NT2/D1 (cell line): ENCODE measurements around the gene LOXHD1.

Source experiments
- DNase-seq: peaks from one replicate; pipeline ENCODE4 v3.0.0-alpha.2; 2011; ENCODE audit warnings: low read depth, low spot score
- H3K27me3 ChIP-seq: 2 replicates; pipeline ENCODE4 v1.6.0; 2011; ENCODE audit warnings: mild to moderate bottlenecking; ENCODE audit not compliant: insufficient read length, insufficient read depth
- H3K36me3 ChIP-seq: 2 replicates; pipeline ENCODE4 v1.6.1; 2011; ENCODE audit warnings: mild to moderate bottlenecking, low read length, mixed read lengths; ENCODE audit not compliant: insufficient read depth, insufficient read length
- H3K4me1 ChIP-seq: 2 replicates; pipeline ENCODE4 v1.5.1; 2011; ENCODE audit not compliant: insufficient read depth, insufficient read length
- H3K4me3 ChIP-seq: 2 replicates; pipeline ENCODE4 v1.5.1; 2011; ENCODE audit warnings: low read depth; ENCODE audit not compliant: insufficient read length
- H3K9ac ChIP-seq: 2 replicates; pipeline ENCODE4 v1.6.0; 2011; ENCODE audit warnings: low read depth; ENCODE audit not compliant: insufficient read length
- H3K9me3 ChIP-seq: 2 replicates; pipeline ENCODE4 v1.5.1; 2011; ENCODE audit warnings: mild to moderate bottlenecking, low read length; ENCODE audit not compliant: insufficient read depth
- SUZ12 ChIP-seq: IDR thresholded peaks from 2 replicates; pipeline ENCODE4 v1.6.1; 2011; ENCODE audit not compliant: insufficient read length, insufficient read depth; ENCODE audit errors: extremely low read depth
- YY1 ChIP-seq: IDR thresholded peaks from 2 replicates; pipeline ENCODE4 v1.6.1; 2011; ENCODE audit not compliant: insufficient read length, insufficient read depth
- ZNF274 ChIP-seq: IDR thresholded peaks from 2 replicates; pipeline ENCODE4 v1.6.1; 2011; ENCODE audit warnings: mild to moderate bottlenecking, low read depth, low read length

The LOXHD1 gene

DNA sequence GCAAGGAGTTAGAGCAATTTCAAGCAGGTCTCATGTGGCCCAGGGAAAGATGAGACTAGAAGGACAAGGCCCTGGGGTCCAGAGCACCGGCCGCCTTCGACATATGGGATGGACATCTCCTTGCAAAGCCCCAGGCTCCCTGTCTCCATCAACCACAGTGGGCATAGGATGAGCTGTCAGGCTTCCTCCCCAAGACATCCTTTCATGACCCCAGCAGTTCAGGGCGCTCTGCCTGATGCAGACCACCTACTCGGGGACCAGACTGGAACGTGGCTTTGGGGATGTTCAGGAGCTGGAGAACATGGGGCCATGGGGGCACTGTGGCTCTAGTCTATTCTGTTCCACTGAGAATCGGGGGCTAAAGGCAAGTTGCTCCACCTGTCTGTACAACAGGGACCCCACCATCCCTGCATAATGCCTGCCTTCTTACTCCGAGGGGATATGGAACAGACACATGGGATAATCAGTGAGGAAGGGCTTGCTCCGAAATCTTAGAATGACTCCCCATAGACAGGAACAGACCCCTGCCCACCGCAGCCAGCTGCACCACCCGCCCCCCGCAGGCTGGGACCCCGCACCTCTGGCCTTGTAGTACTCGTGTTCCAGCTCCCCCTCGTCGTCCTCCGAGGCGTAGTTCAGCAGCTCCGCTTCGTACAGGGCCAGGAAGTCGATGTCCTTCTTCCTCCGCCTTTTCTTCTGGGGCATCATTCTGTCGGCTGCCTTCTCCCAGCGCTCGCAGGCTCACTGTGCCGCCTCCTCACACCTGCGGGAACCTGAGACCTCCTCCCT is 500 bp downstream of the LOXHD1 start:
- Histone ChIP-seq H3K9ac (no peak overlapping the region), H3K9me3 (no peaks in the 10 kb centered on the region), H3K4me3 (peak overlapping the region; percentile 21), H3K27me3 (peaks cover 13% of the 10 kb centered on the region), H3K36me3 (no peaks in the 10 kb centered on the region), H3K4me1 (no peaks in the 10 kb centered on the region)
- TF ChIP-seq SUZ12 (no peak), ZNF274 (no peak), YY1 (no peak)
- DNase-seq, result no peak

DNA sequence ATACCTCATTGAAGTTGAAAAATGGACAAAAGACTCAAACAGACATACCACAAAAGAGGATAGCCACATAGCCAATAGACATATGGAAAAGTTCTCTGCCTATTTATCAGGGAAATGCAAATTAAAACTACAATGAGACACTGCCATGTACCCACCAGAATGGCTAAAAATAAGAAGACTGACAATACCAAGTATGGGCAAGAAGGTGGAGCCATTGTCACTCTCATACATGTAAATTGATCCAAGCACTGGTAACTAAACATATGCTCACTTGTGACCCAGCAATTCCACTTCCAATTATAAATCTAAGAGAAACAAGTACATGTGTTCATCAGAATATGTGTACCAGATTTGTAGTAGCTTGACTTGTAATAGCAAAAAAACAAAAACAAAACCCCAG is 4.6 kb downstream of the LOXHD1 start:
- no peak overlapping the region for H3K4me3 ChIP-seq
- H3K9ac ChIP-seq, result no peak overlapping the region
- H3K4me1 ChIP-seq, result no peaks in the 10 kb centered on the region
- TF ChIP-seq ZNF274 (no peak), YY1 (no peak), SUZ12 (no peak)
- peaks cover 13% of the 10 kb centered on the region for H3K27me3 ChIP-seq
- no peaks in the 10 kb centered on the region for H3K9me3 ChIP-seq
- no peaks in the 10 kb centered on the region for H3K36me3 ChIP-seq
- no peak for DNase-seq

DNA sequence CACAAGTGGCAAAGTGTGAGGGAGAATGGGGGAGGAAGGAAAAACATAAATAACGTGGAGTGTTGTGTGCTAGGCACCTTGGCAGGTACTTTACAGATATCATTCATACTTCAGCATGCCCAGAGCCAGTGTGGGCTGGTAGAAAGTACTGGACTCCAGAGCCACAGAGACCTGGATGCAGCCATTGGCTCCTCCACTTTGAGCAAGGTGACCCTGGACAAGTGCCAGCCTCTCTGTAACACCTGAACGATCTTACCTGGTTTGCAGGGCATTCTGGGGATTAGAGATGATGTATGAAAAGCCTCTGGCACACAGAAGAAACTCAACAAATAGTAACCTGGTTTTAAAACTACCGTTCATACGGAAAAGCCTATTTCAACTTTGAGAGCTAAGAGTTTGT is 6.3 kb downstream of the LOXHD1 start:
- Histone ChIP-seq H3K4me3 (no peak overlapping the region), H3K4me1 (no peaks in the 10 kb centered on the region), H3K27me3 (peaks cover 2% of the 10 kb centered on the region), H3K9me3 (no peaks in the 10 kb centered on the region), H3K36me3 (no peaks in the 10 kb centered on the region), H3K9ac (no peak overlapping the region)
- TF ChIP-seq SUZ12 (no peak), ZNF274 (no peak), YY1 (no peak)
- DNase-seq, result no peak

DNA sequence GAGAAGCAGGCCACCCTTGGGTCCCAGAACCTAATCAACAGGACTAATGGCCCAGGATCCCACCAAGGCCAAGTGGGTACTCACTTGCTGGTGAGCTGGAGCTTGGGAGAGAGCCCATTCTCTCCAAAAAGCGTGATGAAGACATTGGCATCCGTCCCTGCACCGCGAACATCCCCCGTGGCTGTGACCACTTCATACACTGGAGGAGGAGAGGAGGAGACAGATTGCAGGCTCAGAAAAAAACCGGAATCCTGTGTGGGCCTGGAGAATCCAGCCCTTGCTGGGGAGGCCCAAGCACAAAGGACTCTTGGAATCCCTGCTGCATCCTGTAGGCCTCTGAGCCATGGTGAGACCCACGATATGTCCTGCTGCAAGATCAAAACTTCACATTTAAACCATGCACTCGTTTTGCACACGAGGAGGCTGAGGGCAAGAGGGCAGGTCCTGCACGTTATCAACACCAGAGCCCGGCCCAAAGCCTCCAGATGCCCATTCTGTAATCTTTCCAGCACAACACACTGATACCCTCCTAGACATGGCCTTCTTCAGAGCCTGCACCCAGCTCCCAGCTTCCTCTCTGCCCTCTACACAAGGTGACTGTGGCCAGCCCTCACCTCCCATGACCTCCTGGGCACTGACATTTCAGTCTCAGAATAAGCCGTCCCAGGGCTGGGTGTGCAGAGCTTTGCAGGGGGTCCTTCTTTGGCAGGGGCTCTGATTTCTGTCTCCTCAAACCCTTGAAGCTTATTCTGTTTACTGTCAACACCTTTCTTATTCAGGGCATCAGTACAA is 7.8 kb downstream of the LOXHD1 start:
- Histone ChIP-seq H3K4me3 (no peak overlapping the region), H3K4me1 (no peaks in the 10 kb centered on the region), H3K9ac (no peak overlapping the region), H3K9me3 (no peaks in the 10 kb centered on the region), H3K27me3 (no peaks in the 10 kb centered on the region), H3K36me3 (no peaks in the 10 kb centered on the region)
- no peak for DNase-seq
- TF ChIP-seq SUZ12 (no peak), ZNF274 (no peak), YY1 (no peak)

DNA sequence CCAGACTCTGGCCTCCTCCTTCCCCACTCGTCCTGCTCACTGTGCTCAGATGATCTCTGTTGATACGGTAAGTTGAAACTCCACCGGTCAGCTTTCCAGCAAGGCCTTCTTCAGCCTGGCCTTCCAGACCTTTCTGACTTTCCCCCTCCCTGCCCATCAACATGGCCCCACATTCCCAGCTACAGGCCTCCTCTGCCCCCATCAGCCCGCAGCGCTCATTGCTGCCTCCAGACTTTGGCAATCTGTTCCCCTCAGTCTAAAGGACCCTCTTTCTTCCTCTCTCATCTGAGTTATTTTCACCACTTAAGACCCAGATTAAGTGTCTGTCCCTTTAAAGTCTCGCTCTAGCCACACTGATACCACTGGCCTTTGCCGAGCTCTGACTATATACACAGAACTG is 10.6 kb downstream of the LOXHD1 start:
- Histone ChIP-seq H3K4me3 (no peak overlapping the region), H3K27me3 (no peaks in the 10 kb centered on the region), H3K9me3 (no peaks in the 10 kb centered on the region), H3K36me3 (no peaks in the 10 kb centered on the region), H3K4me1 (no peaks in the 10 kb centered on the region), H3K9ac (no peak overlapping the region)
- TF ChIP-seq YY1, result no peak
- TF ChIP-seq ZNF274, result no peak
- TF ChIP-seq SUZ12, result no peak
- no peak for DNase-seq

GRCh38 chr18:46642561-46642960 is 14.5 kb downstream of the LOXHD1 start:
- Histone ChIP-seq H3K9ac (no peak overlapping the region), H3K36me3 (no peaks in the 10 kb centered on the region), H3K9me3 (no peaks in the 10 kb centered on the region), H3K4me1 (no peaks in the 10 kb centered on the region), H3K27me3 (no peaks in the 10 kb centered on the region), H3K4me3 (no peak overlapping the region)
- DNase-seq, result no peak
- TF ChIP-seq SUZ12, result no peak
- no peak for TF ChIP-seq ZNF274
- no peak for TF ChIP-seq YY1

- Histone ChIP-seq H3K9me3 (no peaks in the 10 kb centered on the region), H3K4me1 (no peaks in the 10 kb centered on the region), H3K36me3 (no peaks in the 10 kb centered on the region), H3K27me3 (no peaks in the 10 kb centered on the region), H3K9ac (no peak overlapping the region), H3K4me3 (no peak overlapping the region)
- no peak for DNase-seq
- TF ChIP-seq ZNF274 (no peak), SUZ12 (no peak), YY1 (no peak)
Observed at GRCh38 chr18:46641917-46642316, 15.1 kb downstream of the LOXHD1 start.
